Activated B cell treated with CpG ODN at 0.5 μM for 24 hours (primary cell): ENCODE data around the gene AP1M1. TPM values are rescaled to one million over a fixed set of nuclear protein-coding genes. Genes with fewer than 3 reads are reported as not detected.

ENCODE experiments used
- ATAC-seq: fragments of 200-7000 bp; cut with Tn5 transposase; one replicate; pipeline ENCODE4 v1.10.0; 2021; ENCODE audit warnings: low read depth, mild to moderate bottlenecking, moderate library complexity
- CTCF ChIA-PET: fragments of 350-600 bp; sonication (Branson Sonifier 250); formaldehyde crosslinking; loops from one replicate; lab custom pipeline; 2021; ENCODE audit warnings: antibody characterized with exemption; lab: Charles Lee
- POLR2A ChIA-PET: fragments of 350-600 bp; sonication (Branson Sonifier 250); formaldehyde crosslinking; loops from one replicate; lab custom pipeline; 2021; ENCODE audit warnings: antibody characterized with exemption; lab: Charles Lee
- DNase-seq: peaks from one replicate; pipeline ENCODE4 v3.0.0; 2022
- H3K27ac Mint-ChIP-seq: one replicate; pipeline ENCODE4 v1.8.0; 2020; ENCODE audit warnings: mixed read lengths
- H3K27me3 Mint-ChIP-seq: one replicate; pipeline ENCODE4 v1.8.0; 2021; ENCODE audit warnings: mixed read lengths
- H3K36me3 Mint-ChIP-seq: one replicate; pipeline ENCODE4 v1.8.0; 2021; ENCODE audit warnings: low read depth, mixed read lengths
- H3K4me1 Mint-ChIP-seq: one replicate; pipeline ENCODE4 v1.8.0; 2021; ENCODE audit warnings: mixed read lengths
- H3K4me3 Mint-ChIP-seq: one replicate; pipeline ENCODE4 v1.8.0; 2020; ENCODE audit warnings: mild to moderate bottlenecking, mixed read lengths
- H3K9me3 Mint-ChIP-seq: one replicate; pipeline ENCODE4 v1.8.0; 2020; ENCODE audit warnings: mixed read lengths
- CTCF ChIP-seq: fragments of 200-600 bp; IDR thresholded peaks from one replicate; pipeline ENCODE4 v1.8.0; 2022; ENCODE audit warnings: antibody characterized with exemption, mild to moderate bottlenecking
- intact Hi-C: fragments of 100-400 bp; cut with micrococcal nuclease; formaldehyde crosslinking; loops from one replicate; pipeline ENCODE4 v1.15.1; 2024
- total RNA-seq: library from RNA; stranded (reverse); gene quantifications from 2 replicates; pipeline ENCODE4 v1.2.3, GENCODE V29; 2022

The AP1M1 gene
- total RNA-seq, 1 donor from 2014 or later: 87.5 TPM

GRCh38 chr19:16247353-16248182 lies 49.9 kb downstream of the AP1M1 start:
- no peaks in the 10 kb centered on the region for H3K27me3 Mint-ChIP-seq
- POLR2A ChIA-PET: interaction anchor here (0.6 to 4.9 kb wide), 23 partner anchors 12 to 338 kb away, joined by 3 to 69 read pairs (median 10); partner anchors contain the start of genes FAM32A and KLF2
- no peaks in the 10 kb centered on the region for H3K9me3 Mint-ChIP-seq
- H3K4me1 Mint-ChIP-seq: peaks cover 41% of the 10 kb centered on the region
- intact Hi-C loops: loop anchor here (1.0 to 2.0 kb wide), 5 partner anchors 15 to 619 kb away; partner anchors contain the start of gene KLF2
- H3K36me3 Mint-ChIP-seq: no peaks in the 10 kb centered on the region
- peak; percentile 85 for DNase-seq
- CTCF ChIA-PET: interaction anchor here (0.7 to 5.6 kb wide), 23 partner anchors 11 to 246 kb away, joined by 3 to 83 read pairs (median 6); partner anchors contain the start of gene KLF2
- peak overlapping the region; percentile 17 for H3K4me3 Mint-ChIP-seq
- peak overlapping the region; percentile 32 for H3K27ac Mint-ChIP-seq
- peak; percentile 33 for TF ChIP-seq CTCF
- peak; percentile 88 for ATAC-seq

- Mint-ChIP-seq H3K4me3 (no peak overlapping the region), H3K36me3 (no peaks in the 10 kb centered on the region), H3K27me3 (no peaks in the 10 kb centered on the region), H3K4me1 (peaks cover 41% of the 10 kb centered on the region), H3K9me3 (no peaks in the 10 kb centered on the region), H3K27ac (peak overlapping the region; percentile 68)
- ChIA-PET POLR2A (interaction anchor here (0.5 to 4.9 kb wide), 27 partner anchors 11 to 337 kb away, joined by 3 to 69 read pairs (median 8); partner anchors contain the start of genes FAM32A and KLF2), CTCF (interaction anchor here (0.7 to 5.6 kb wide), 17 partner anchors 10 to 245 kb away, joined by 3 to 83 read pairs (median 8); partner anchors contain the start of gene KLF2)
- TF ChIP-seq CTCF: no peak
- intact Hi-C loops: loop anchor here (2.0 kb wide), 1 partner anchor 14 kb away; no protein-coding TSS in a partner anchor
- DNase-seq: no peak
- ATAC-seq: no peak
Observed at GRCh38 chr19:16248380-16249023, 50.8 kb downstream of the AP1M1 start.

GRCh38 chr19:16249826-16250404 lies 52.2 kb downstream of the AP1M1 start:
- Mint-ChIP-seq H3K4me1 (peaks cover 40% of the 10 kb centered on the region), H3K9me3 (peaks cover 1% of the 10 kb centered on the region), H3K27me3 (no peaks in the 10 kb centered on the region), H3K4me3 (no peak overlapping the region), H3K36me3 (no peaks in the 10 kb centered on the region), H3K27ac (peak overlapping the region; percentile 71)
- ATAC-seq (no peak), DNase-seq (no peak)
- no peak for TF ChIP-seq CTCF
- ChIA-PET CTCF (interaction anchor here (1.4 to 5.6 kb wide), 6 partner anchors 9 to 168 kb away, joined by 6 to 83 read pairs (median 18); no protein-coding TSS in a partner anchor), POLR2A (interaction anchor here (0.6 to 4.4 kb wide), 7 partner anchors 10 to 611 kb away, joined by 4 to 47 read pairs (median 9); partner anchors contain the start of gene KLF2)
- intact Hi-C loops: loop anchor here (2.0 kb wide), 1 partner anchor 13 kb away; no protein-coding TSS in a partner anchor

- Mint-ChIP-seq H3K36me3 (no peaks in the 10 kb centered on the region), H3K4me1 (peaks cover 55% of the 10 kb centered on the region), H3K27me3 (no peaks in the 10 kb centered on the region), H3K9me3 (peaks cover 3% of the 10 kb centered on the region), H3K4me3 (peak overlapping the region; percentile 17), H3K27ac (no peak overlapping the region)
- intact Hi-C loops: no loop called here
- POLR2A ChIA-PET: interaction anchor here (1.0 to 2.3 kb wide), 3 partner anchors 10 to 335 kb away, joined by 3 to 18 read pairs (median 3); no protein-coding TSS in a partner anchor
- no peak for TF ChIP-seq CTCF
- CTCF ChIA-PET: interaction anchor here (2.5 kb wide), 1 partner anchor 130 kb away, joined by 12 read pairs; no protein-coding TSS in a partner anchor
- DNase-seq (no peak), ATAC-seq (peak; percentile 65)
Observed at GRCh38 chr19:16252459-16253205, 54.9 kb downstream of the AP1M1 start.
